Small intestine (tissue), 7 donors: ENCODE results near the gene CDC42BPB. TPM values are rescaled to one million over a fixed set of nuclear protein-coding genes. Genes with fewer than 3 reads are reported as not detected.

Experiments
- DNase-seq, 2 donors: peaks; one replicate each; pipeline versions ENCODE4 v3.0.0 to v3.0.0-alpha.2; 2013
- FAIRE-seq: peaks from 2 replicates; lab custom pipeline; 2012; peaks lifted over from hg19 to GRCh38; lab: Jason Lieb, UNC
- H3K27ac ChIP-seq, 3 donors: one replicate each; pipeline ENCODE4 v1.5.1; 2013; ENCODE audit warnings: low read length in 2 of 3, mild to moderate bottlenecking in 2 of 3, control low read depth in 1 of 3, inconsistent platforms in 1 of 3, low read depth in 1 of 3, moderate library complexity in 1 of 3
- H3K27me3 ChIP-seq, 3 donors: one replicate each; pipeline ENCODE4 v1.6.1; 2013; ENCODE audit warnings: low read length in 3 of 3, inconsistent platforms in 1 of 3; ENCODE audit not compliant: control insufficient read depth in 3 of 3, insufficient read depth in 3 of 3
- H3K36me3 ChIP-seq, 3 donors: one replicate each; pipeline ENCODE4 v1.6.1; 2013; ENCODE audit warnings: low read length in 3 of 3, inconsistent platforms in 1 of 3, low read depth in 1 of 3, mild to moderate bottlenecking in 1 of 3, moderate library complexity in 1 of 3; ENCODE audit not compliant: control insufficient read depth in 3 of 3, insufficient read depth in 2 of 3
- H3K4me1 ChIP-seq, 3 donors: one replicate each; pipeline ENCODE4 v1.6.1; 2013; ENCODE audit warnings: low read length in 2 of 3, inconsistent platforms in 1 of 3, low read depth in 1 of 3, mild to moderate bottlenecking in 1 of 3, moderate library complexity in 1 of 3; ENCODE audit not compliant: control insufficient read depth in 3 of 3, insufficient read depth in 2 of 3
- H3K4me3 ChIP-seq, 3 donors: one replicate each; pipeline ENCODE4 v1.5.1; 2013; ENCODE audit warnings: low read length in 3 of 3, control low read depth in 1 of 3, inconsistent platforms in 1 of 3, low read depth in 1 of 3, mild to moderate bottlenecking in 1 of 3, moderate library complexity in 1 of 3
- H3K9me3 ChIP-seq, 2 donors: one replicate each; pipeline ENCODE4 v1.6.1; 2013; ENCODE audit warnings: low read depth in 1 of 2, low read length in 1 of 2; ENCODE audit not compliant: control insufficient read depth in 2 of 2, insufficient read depth in 1 of 2
- WGBS, 3 donors: extraction: QIAGEN DNeasy Blood & Tissue Kit; methylation state at CpG; one replicate each; pipeline ENCODE4 v1.1.7; 2013; 5-methylcytosine and 5-hydroxymethylcytosine counted together
- polyA plus RNA-seq, 4 donors: library from polyadenylated mRNA; stranded (reverse) in 3 of 4; unstranded in 1 of 4; fragments of 200-250 nt in 3 of 4; fragments of 120-200 nt in 1 of 4; gene quantifications; one replicate each; pipeline versions ENCODE4 v1.2.1 to v1.2.3, GENCODE V29; 2013
- donor health status: healthy with polysubstance abuse.
- donor health status: control.
- donor health status: control.
- donor health status: Bipolar disorder and iron deficiency.
- donor health status: healthy.

CDC42BPB gene
- polyA plus RNA-seq, 4 donors = 29.2 to 69.4 (median 39.5) TPM

GRCh38 chr14:102933618-102934231 is 123.6 kb downstream of the CDC42BPB start:
- 94 to 96% (median 94%) methylated on average over 20 of the region's 20 CpGs for WGBS, 3 donors
- DNase-seq (no peak), FAIRE-seq (no peak)
- Histone ChIP-seq H3K4me1 (peaks cover 0 to 23% (median 3%) of the 10 kb centered on the region in 3 donors), H3K27ac (no peak overlapping the region), H3K27me3 (peaks cover 0 to 8% (median 3%) of the 10 kb centered on the region in 3 donors), H3K4me3 (no peak overlapping the region), H3K9me3 (no peaks in the 10 kb centered on the region), H3K36me3 (peaks cover 11 to 77% (median 14%) of the 10 kb centered on the region in 3 donors)

DNA sequence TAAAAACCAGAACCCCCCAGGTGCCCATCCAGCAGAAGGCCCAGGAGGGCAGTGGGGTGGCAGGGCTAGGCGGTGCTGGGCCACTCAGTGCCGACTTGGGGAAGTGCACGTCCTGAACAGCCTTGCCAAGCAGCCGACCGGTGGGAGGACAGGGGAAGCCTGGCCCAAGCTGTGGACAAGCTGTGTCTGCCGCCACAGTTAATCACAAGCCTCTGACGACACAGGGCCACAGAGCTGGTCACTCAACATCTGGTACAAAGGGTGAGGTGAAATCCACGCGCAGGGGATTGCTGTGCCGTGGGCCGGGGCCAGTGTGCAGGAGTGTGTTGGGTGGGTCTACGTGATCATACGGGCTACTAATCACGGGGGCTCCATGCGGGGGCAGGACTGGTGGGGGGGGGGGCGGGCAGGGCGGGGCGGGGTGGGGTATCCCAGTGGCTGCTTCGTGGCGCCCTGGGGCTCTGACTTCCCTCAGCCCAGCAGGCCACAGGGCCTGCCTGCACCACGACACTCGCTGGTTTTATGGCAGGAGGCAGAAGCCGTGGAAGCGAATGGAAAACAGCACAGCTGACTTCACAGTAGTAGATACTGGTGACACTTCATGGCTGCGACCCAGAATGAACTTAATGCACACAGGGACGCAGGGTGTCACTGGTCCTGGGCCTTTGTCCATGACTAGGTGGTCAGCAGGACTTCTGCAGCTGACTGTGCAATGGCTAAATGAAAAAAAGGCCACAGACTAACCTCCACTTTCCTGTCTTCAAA is 124.7 kb downstream of the CDC42BPB start:
- FAIRE-seq = no peak

GRCh38 chr14:102931580-102932285 is 125.6 kb downstream of the CDC42BPB start:
- peaks cover 4 to 57% (median 5%) of the 10 kb centered on the region in 3 donors for H3K36me3 ChIP-seq
- H3K27me3 ChIP-seq = peaks cover 0 to 19% (median 3%) of the 10 kb centered on the region in 3 donors
- FAIRE-seq (no peak), DNase-seq (peak in 1 of 2 donors; percentile 24)
- H3K4me1 ChIP-seq = peaks cover 0 to 33% (median 6%) of the 10 kb centered on the region in 3 donors
- no peaks in the 10 kb centered on the region for H3K9me3 ChIP-seq
- peak overlapping the region in 2 of 3 donors; percentile 11 to 32 for H3K27ac ChIP-seq
- 90 to 93% (median 91%) methylated on average over 12 of the region's 12 CpGs for WGBS, 3 donors
- H3K4me3 ChIP-seq = no peak overlapping the region

More for the DNA sequence above, 124.7 kb downstream of the CDC42BPB start:
- Histone ChIP-seq H3K27me3 (peaks cover 0 to 18% (median 3%) of the 10 kb centered on the region in 3 donors), H3K36me3 (peaks cover 5 to 66% (median 13%) of the 10 kb centered on the region in 3 donors), H3K4me3 (no peak overlapping the region), H3K4me1 (peaks cover 0 to 29% (median 6%) of the 10 kb centered on the region in 3 donors), H3K27ac (no peak overlapping the region), H3K9me3 (no peaks in the 10 kb centered on the region)
- peak in 1 of 2 donors; percentile 22 for DNase-seq
- 80 to 90% (median 85%) methylated on average over 18 to 26 of the region's 26 CpGs for WGBS, 3 donors

- WGBS, 3 donors = 51 to 58% (median 52%) methylated on average over 31 to 34 of the region's 34 CpGs
- H3K4me3 ChIP-seq = peak overlapping the region in 1 of 3 donors; percentile 70
- DNase-seq = peak; percentile 56 to 65
- FAIRE-seq = no peak
- H3K4me1 ChIP-seq = peaks cover 0 to 37% (median 6%) of the 10 kb centered on the region in 3 donors
- no peaks in the 10 kb centered on the region for H3K9me3 ChIP-seq
- H3K27me3 ChIP-seq = peaks cover 0 to 19% (median 3%) of the 10 kb centered on the region in 3 donors
- H3K27ac ChIP-seq = peak overlapping the region; percentile 11 to 65 (median 17)
- H3K36me3 ChIP-seq = peaks cover 4 to 56% (median 5%) of the 10 kb centered on the region in 3 donors
Measured at GRCh38 chr14:102930753-102931579, 126.4 kb downstream of the CDC42BPB start.

- Histone ChIP-seq H3K4me1 (peaks cover 0 to 44% (median 6%) of the 10 kb centered on the region in 3 donors), H3K9me3 (no peaks in the 10 kb centered on the region), H3K4me3 (peak overlapping the region in 2 of 3 donors; percentile 13 to 70), H3K27me3 (peaks cover 0 to 19% (median 3%) of the 10 kb centered on the region in 3 donors), H3K27ac (peak overlapping the region; percentile 17 to 65 (median 49)), H3K36me3 (peaks cover 4 to 60% (median 5%) of the 10 kb centered on the region in 3 donors)
- no peak for FAIRE-seq
- DNase-seq = no peak
- WGBS, 3 donors = 7 to 13% (median 9%) methylated on average over 19 to 74 of the region's 74 CpGs
Measured at GRCh38 chr14:102930138-102930752, 127.1 kb downstream of the CDC42BPB start.

DNA sequence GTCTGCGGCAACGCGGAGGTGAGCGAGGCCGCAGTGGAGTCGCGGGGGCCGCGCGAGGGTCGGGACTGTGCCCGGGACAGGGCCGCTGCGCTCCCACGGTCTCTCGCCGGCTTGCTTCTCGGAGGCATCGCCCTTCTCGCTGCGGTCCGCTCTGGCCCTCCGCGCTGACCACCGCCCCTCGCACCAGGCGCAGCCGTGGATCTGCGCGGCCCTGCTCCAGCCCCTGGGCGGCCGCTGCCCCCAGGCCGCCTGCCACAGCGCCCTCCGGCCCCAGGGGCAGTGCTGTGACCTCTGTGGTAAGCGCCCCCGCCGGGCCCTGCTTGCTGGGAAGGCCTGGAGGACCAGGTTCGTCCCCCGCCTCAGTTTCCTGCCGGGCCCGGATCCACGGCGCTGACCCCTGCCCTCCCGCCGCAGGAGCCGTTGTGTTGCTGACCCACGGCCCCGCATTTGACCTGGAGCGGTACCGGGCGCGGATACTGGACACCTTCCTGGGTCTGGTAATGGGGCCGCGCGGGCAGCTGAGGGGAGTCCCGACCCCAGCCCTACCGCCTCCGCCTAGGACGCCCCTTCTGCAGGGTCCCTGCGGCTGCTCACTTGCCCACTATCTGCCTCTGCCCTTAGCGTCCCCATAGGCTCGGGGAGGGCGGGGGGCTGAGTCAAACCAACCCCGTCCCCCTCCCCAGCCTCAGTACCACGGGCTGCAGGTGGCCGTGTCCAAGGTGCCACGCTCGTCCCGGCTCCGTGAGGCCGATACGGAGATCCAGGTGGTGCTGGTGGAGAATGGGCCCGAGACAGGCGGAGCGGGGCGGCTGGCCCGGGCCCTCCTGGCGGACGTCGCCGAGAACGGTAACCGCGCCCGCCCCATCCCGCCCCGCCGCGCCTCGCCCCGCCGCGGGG is 127.9 kb downstream of the CDC42BPB start:
- WGBS, 3 donors = 3 to 4% (median 4%) methylated on average over 63 to 94 of the region's 94 CpGs
- no peaks in the 10 kb centered on the region for H3K9me3 ChIP-seq
- peaks cover 4 to 62% (median 5%) of the 10 kb centered on the region in 3 donors for H3K36me3 ChIP-seq
- peaks cover 0 to 19% (median 6%) of the 10 kb centered on the region in 3 donors for H3K27me3 ChIP-seq
- FAIRE-seq (no peak), DNase-seq (peak; percentile 29 to 60)
- peaks cover 0 to 52% (median 6%) of the 10 kb centered on the region in 3 donors for H3K4me1 ChIP-seq
- H3K27ac ChIP-seq = peak overlapping the region; percentile 49 to 97 (median 90)
- peak overlapping the region; percentile 32 to 73 (median 70) for H3K4me3 ChIP-seq
